VCaP (cell line): Measurements from ENCODE around the gene HOXA7.

Experiments
- H3K27ac ChIP-seq: fragments of 450-650 bp; 2 replicates; pipeline ENCODE4 v1.5.1; 2017
- CTCF ChIP-seq: fragments of 450-650 bp; conservative IDR thresholded peaks from 2 replicates; pipeline ENCODE4 v1.5.1; 2017; ENCODE audit warnings: mild to moderate bottlenecking, moderate library complexity

The HOXA7 gene

GRCh38 chr7:27114881-27115220, 41.6 kb downstream of the HOXA7 start:
- no peak overlapping the region for H3K27ac ChIP-seq
- no peak for TF ChIP-seq CTCF

GRCh38 chr7:27113991-27114769, 42.3 kb downstream of the HOXA7 start:
- no peak for TF ChIP-seq CTCF
- H3K27ac ChIP-seq, result no peak overlapping the region

GRCh38 chr7:27112955-27113949, 43.2 kb downstream of the HOXA7 start:
- no peak overlapping the region for H3K27ac ChIP-seq
- no peak for TF ChIP-seq CTCF

- no peak overlapping the region for H3K27ac ChIP-seq
Measured at GRCh38 chr7:27112361-27112760, 44.1 kb downstream of the HOXA7 start.

GRCh38 chr7:27111751-27112277, 44.7 kb downstream of the HOXA7 start:
- H3K27ac ChIP-seq, result no peak overlapping the region
- no peak for TF ChIP-seq CTCF

More at GRCh38 chr7:27112361-27112760, 44.1 kb downstream of the HOXA7 start:
- no peak for TF ChIP-seq CTCF

DNA sequence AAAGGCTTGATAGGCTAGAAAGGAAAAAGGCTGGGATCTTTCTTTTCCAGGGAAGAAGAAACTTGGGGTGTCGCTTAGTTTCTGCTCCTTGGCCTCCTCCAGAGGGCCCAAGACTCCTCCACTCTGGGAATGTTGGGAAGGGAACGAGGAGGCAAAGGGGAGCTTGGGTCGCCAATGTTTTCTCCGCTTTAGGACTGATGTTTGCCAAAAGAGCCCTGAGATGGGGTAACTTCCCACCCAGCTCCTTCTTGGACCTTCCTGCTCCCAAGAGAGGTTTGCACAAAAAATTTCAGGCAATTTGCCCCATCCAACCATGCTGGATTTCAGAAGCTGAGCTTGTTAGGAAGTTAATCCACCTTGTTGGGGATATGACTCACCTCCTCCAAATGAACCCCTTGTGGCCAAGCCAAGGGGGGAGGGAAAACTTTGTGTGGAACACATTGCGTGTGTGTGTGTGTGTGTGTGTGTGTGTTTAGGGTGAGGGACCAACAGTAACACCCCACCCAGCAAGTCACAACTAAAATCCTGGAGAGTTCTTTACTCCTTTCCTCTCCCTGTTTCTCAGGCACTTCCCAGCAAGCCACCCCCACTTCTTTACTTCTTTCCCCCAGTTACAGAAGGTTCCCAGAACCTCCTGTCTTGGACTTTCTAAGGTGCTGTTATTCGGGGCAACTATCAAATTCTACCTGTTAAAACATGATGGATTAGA, 45.3 kb downstream of the HOXA7 start:
- no peak for TF ChIP-seq CTCF
- H3K27ac ChIP-seq, result no peak overlapping the region
